CD8-positive, alpha-beta memory T cell (primary cell): Measurements from ENCODE around the gene IRF9. TPM values are rescaled to one million over a fixed set of nuclear protein-coding genes. Genes with fewer than 3 reads are reported as not detected.

Experiments used
- CTCF ChIA-PET: fragments of 350-600 bp; sonication (Branson Sonifier 250); formaldehyde crosslinking; loops from one replicate; lab custom pipeline; 2021; ENCODE audit warnings: antibody characterized with exemption; lab: Charles Lee
- POLR2A ChIA-PET: fragments of 350-600 bp; sonication (Branson Sonifier 250); formaldehyde crosslinking; loops from one replicate; lab custom pipeline; 2021; ENCODE audit warnings: antibody characterized with exemption; lab: Charles Lee
- DNase-seq, 5 donors: peaks; one replicate each; pipeline versions ENCODE4 v3.0.0 to v3.0.0-alpha.2; 2020 to 2022; ENCODE audit warnings: mixed read lengths in 1 of 5
- H3K27ac ChIP-seq: one replicate; pipeline ENCODE4 v1.7.0; 2013; ENCODE audit warnings: low read depth, mild to moderate bottlenecking, low read length, moderate library complexity
- H3K27me3 ChIP-seq: 2 replicates; pipeline ENCODE4 v1.7.0; 2013; ENCODE audit warnings: low read length, mild to moderate bottlenecking; ENCODE audit not compliant: insufficient read depth, poor library complexity, severe bottlenecking
- H3K36me3 ChIP-seq: 2 replicates; pipeline ENCODE4 v1.7.0; 2013; ENCODE audit warnings: mild to moderate bottlenecking, low read length, moderate library complexity; ENCODE audit not compliant: insufficient read depth
- H3K4me1 ChIP-seq: 2 replicates; pipeline ENCODE4 v1.7.0; 2013; ENCODE audit warnings: mild to moderate bottlenecking, low read length, moderate library complexity; ENCODE audit not compliant: insufficient read depth
- H3K4me3 ChIP-seq: 2 replicates; pipeline ENCODE4 v1.7.0; 2013; ENCODE audit warnings: mild to moderate bottlenecking, low read length
- H3K9me3 ChIP-seq: 2 replicates; pipeline ENCODE4 v1.7.0; 2013; ENCODE audit warnings: mild to moderate bottlenecking, low read length
- H3K27ac Mint-ChIP-seq, 8 donors: one replicate each; pipeline ENCODE4 v1.8.0; 2020 to 2021; ENCODE audit warnings: mixed read lengths in 8 of 8, mild to moderate bottlenecking in 6 of 8, inconsistent platforms in 3 of 8, moderate library complexity in 3 of 8
- H3K27me3 Mint-ChIP-seq, 2 donors: one replicate each; pipeline ENCODE4 v1.8.0; 2020 to 2021; ENCODE audit warnings: mixed read lengths in 2 of 2, mild to moderate bottlenecking in 1 of 2, moderate library complexity in 1 of 2
- H3K36me3 Mint-ChIP-seq, 3 donors: one replicate each; pipeline ENCODE4 v1.8.0; 2020 to 2021; ENCODE audit warnings: mixed read lengths in 3 of 3, inconsistent platforms in 1 of 3, mild to moderate bottlenecking in 1 of 3
- H3K4me1 Mint-ChIP-seq, 3 donors: one replicate each; pipeline ENCODE4 v1.8.0; 2020 to 2021; ENCODE audit warnings: mixed read lengths in 3 of 3, inconsistent platforms in 1 of 3, mild to moderate bottlenecking in 1 of 3
- H3K4me3 Mint-ChIP-seq, 7 donors: one replicate each; pipeline ENCODE4 v1.8.0; 2020 to 2021; ENCODE audit warnings: mixed read lengths in 7 of 7, mild to moderate bottlenecking in 6 of 7, moderate library complexity in 4 of 7, inconsistent platforms in 2 of 7
- H3K9me3 Mint-ChIP-seq, 5 donors: one replicate each; pipeline ENCODE4 v1.8.0; 2020 to 2022; ENCODE audit warnings: mixed read lengths in 5 of 5, mild to moderate bottlenecking in 3 of 5, moderate library complexity in 2 of 5, inconsistent platforms in 1 of 5
- polyA plus RNA-seq: library from polyadenylated mRNA; unstranded; fragments of 300-500 nt; fragmentation: Illumina TruSeq; gene quantifications from one replicate; pipeline ENCODE4 v1.2.3, GENCODE V29; 2021
- total RNA-seq, 2 experiments: library from RNA; stranded (reverse); gene quantifications; one replicate each; pipeline ENCODE4 v1.2.3, GENCODE V29; 2021

Gene IRF9
- total and polyA plus RNA-seq, 3 experiments from 2014 or later: 62.0 to 91.7 (median 68.6) TPM

- Mint-ChIP-seq H3K4me1 (peaks cover 2 to 7% (median 6%) of the 10 kb centered on the region in 3 donors), H3K27me3 (no peaks in the 10 kb centered on the region), H3K27ac (peak overlapping the region in 5 of 8 donors; percentile 23 to 86 (median 38)), H3K9me3 (no peaks in the 10 kb centered on the region), H3K4me3 (no peak overlapping the region), H3K36me3 (peaks cover 0 to 90% (median 4%) of the 10 kb centered on the region in 3 donors)
- ChIA-PET POLR2A (no interaction called here), CTCF (interaction anchor here (0.9 to 2.7 kb wide), 5 partner anchors 10 to 251 kb away, joined by 3 to 16 read pairs (median 4); partner anchors contain the start of gene IRF9)
- no peaks in the 10 kb centered on the region for H3K4me1 ChIP-seq
- H3K9me3 ChIP-seq: no peaks in the 10 kb centered on the region
- H3K27ac ChIP-seq: no peak overlapping the region
- DNase-seq: no peak
- H3K36me3 ChIP-seq: peaks cover 32% of the 10 kb centered on the region
- H3K27me3 ChIP-seq: no peaks in the 10 kb centered on the region
- H3K4me3 ChIP-seq: no peak overlapping the region
Measured at GRCh38 chr14:24179961-24180796, 19.1 kb downstream of the IRF9 start.

DNA sequence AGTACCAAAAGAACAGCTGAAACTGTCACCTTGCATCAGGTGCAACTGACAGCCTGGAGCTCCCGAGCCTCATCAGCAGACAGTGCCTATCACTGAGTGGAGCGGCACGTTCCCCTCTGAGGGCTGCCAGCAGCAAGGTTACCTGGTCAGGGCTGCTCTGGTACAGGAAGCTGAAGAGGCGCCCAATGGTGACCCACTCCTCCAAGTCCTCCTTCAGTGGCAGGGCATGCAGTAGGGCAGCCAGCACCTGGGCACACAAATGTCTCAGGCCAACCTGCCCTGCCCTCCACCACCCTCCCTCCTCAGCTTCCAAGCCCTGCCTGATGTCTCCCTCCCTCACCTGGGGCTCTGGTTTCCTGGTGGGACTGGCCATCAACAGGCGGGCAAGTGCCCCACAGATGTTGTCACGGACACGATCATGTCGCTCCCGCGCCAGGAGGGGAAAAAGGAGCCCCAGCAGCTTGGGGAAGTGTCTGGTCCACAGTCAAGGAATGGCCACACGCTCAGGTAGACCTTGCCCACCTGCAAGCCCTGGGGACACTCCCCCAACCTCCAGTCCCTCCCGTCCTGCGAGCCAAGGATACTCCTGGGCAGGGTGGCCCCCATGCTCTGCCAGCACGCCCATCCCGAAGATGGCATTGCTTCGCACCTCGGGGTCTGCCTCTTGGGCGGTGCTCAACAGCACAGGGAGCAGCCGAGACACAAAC, 20.5 kb downstream of the IRF9 start:
- Mint-ChIP-seq H3K27ac (peak overlapping the region in 3 of 8 donors; percentile 17 to 86 (median 19)), H3K9me3 (no peaks in the 10 kb centered on the region), H3K4me1 (peaks cover 3 to 4% (median 3%) of the 10 kb centered on the region in 3 donors)

GRCh38 chr14:24182110-24182882, 21.2 kb downstream of the IRF9 start:
- no peak for DNase-seq
- ChIA-PET CTCF (interaction anchor here (1.0 to 2.7 kb wide), 2 partner anchors 21 to 36 kb away, joined by 3 to 16 read pairs; partner anchors contain the start of genes IRF9 and PSME2), POLR2A (no interaction called here)
- Mint-ChIP-seq H3K4me3 (no peak overlapping the region), H3K27me3 (no peaks in the 10 kb centered on the region), H3K36me3 (peaks cover 0 to 89% (median 4%) of the 10 kb centered on the region in 3 donors), H3K4me1 (peaks cover 8 to 9% (median 9%) of the 10 kb centered on the region in 3 donors), H3K9me3 (no peaks in the 10 kb centered on the region), H3K27ac (peak overlapping the region in 4 of 8 donors; percentile 9 to 48 (median 31))
- peaks cover 47% of the 10 kb centered on the region for H3K36me3 ChIP-seq
- H3K9me3 ChIP-seq: no peaks in the 10 kb centered on the region
- H3K4me1 ChIP-seq: peaks cover 5% of the 10 kb centered on the region
- H3K27me3 ChIP-seq: no peaks in the 10 kb centered on the region
- no peak overlapping the region for H3K27ac ChIP-seq
- H3K4me3 ChIP-seq: no peak overlapping the region

More for the DNA sequence above, 20.5 kb downstream of the IRF9 start:
- Histone ChIP-seq H3K27me3 (no peaks in the 10 kb centered on the region), H3K36me3 (peaks cover 44% of the 10 kb centered on the region), H3K4me1 (no peaks in the 10 kb centered on the region), H3K4me3 (no peak overlapping the region), H3K9me3 (no peaks in the 10 kb centered on the region), H3K27ac (no peak overlapping the region)
- Mint-ChIP-seq H3K36me3 (peaks cover 0 to 96% (median 4%) of the 10 kb centered on the region in 3 donors), H3K4me3 (peak overlapping the region in 1 of 7 donors; percentile 84), H3K27me3 (no peaks in the 10 kb centered on the region)
- ChIA-PET POLR2A (no interaction called here), CTCF (interaction anchor here (1.0 to 2.7 kb wide), 4 partner anchors 18 to 250 kb away, joined by 3 to 16 read pairs (median 4); partner anchors contain the start of genes IRF9 and PSME2)
- DNase-seq: no peak

- no peak overlapping the region for H3K27ac ChIP-seq
- ChIA-PET CTCF (interaction anchor here (1.6 kb wide), 1 partner anchor 22 kb away, joined by 6 read pairs; the partner anchor contains the start of gene IRF9), POLR2A (no interaction called here)
- peaks cover 47% of the 10 kb centered on the region for H3K36me3 ChIP-seq
- Mint-ChIP-seq H3K9me3 (no peaks in the 10 kb centered on the region), H3K36me3 (peaks cover 0 to 87% (median 4%) of the 10 kb centered on the region in 3 donors), H3K4me3 (no peak overlapping the region), H3K4me1 (peaks cover 14 to 16% (median 16%) of the 10 kb centered on the region in 3 donors), H3K27me3 (no peaks in the 10 kb centered on the region), H3K27ac (peak overlapping the region in 1 of 8 donors; percentile 48)
- H3K9me3 ChIP-seq: no peaks in the 10 kb centered on the region
- DNase-seq: no peak
- H3K27me3 ChIP-seq: no peaks in the 10 kb centered on the region
- H3K4me3 ChIP-seq: no peak overlapping the region
- H3K4me1 ChIP-seq: peaks cover 13% of the 10 kb centered on the region
Measured at GRCh38 chr14:24183014-24183481, 22.0 kb downstream of the IRF9 start.

DNA sequence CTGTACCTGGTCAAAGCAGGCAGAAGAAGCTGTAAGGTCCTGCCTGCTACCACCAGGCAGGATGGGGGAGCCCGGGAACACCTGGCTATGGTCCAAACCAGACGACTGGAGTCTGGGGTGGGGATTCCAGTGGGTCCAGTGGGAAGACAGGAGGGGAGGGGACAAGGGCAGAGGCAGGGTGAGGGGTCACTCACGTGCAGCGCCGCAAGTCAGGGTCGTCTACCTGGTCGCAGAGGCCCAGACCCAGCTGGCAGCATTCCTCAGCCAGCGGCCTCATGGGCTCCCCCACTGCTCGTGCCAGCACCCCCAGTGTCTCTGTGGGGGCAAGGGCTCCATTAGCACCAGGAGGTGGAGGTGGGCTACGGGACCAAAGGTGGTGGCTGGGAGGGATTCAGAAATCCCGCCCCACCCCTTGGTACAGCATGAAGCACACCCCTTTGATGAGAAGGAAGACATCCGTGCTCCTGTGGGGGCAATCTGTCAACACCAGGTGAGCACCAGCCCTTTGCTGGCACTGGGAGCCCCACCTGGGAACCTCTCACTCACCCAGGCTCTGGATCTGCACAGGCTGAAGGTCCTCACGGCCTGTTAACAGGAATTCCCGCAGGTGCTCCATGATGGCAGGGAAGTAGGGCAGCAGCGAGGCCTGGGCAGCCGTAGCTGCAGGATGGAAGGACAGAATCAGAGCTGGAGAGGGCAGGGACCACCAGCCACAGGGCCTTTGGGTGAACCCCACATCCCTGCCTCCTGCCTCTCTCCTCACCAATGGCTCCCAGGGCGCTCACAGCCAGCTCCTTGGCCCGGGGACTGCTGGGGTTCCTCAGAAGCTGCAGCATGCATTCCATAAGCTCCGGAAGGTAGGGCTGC, 23.3 kb downstream of the IRF9 start:
- Histone ChIP-seq H3K27me3 (no peaks in the 10 kb centered on the region), H3K4me1 (peaks cover 22% of the 10 kb centered on the region), H3K4me3 (no peak overlapping the region), H3K36me3 (peaks cover 42% of the 10 kb centered on the region), H3K27ac (no peak overlapping the region), H3K9me3 (no peaks in the 10 kb centered on the region)
- no peak for DNase-seq
- no peaks in the 10 kb centered on the region for H3K27me3 Mint-ChIP-seq
- H3K36me3 Mint-ChIP-seq: peaks cover 0 to 78% (median 4%) of the 10 kb centered on the region in 3 donors
- no peak overlapping the region for H3K4me3 Mint-ChIP-seq
- POLR2A ChIA-PET: no interaction called here
- no peaks in the 10 kb centered on the region for H3K9me3 Mint-ChIP-seq
- peak overlapping the region in 2 of 8 donors; percentile 17 to 27 for H3K27ac Mint-ChIP-seq
- CTCF ChIA-PET: interaction anchor here (0.6 to 2.4 kb wide), 4 partner anchors 11 to 74 kb away, joined by 3 to 6 read pairs (median 4); partner anchors contain the start of genes IRF9 and TM9SF1
- peaks cover 23 to 28% (median 27%) of the 10 kb centered on the region in 3 donors for H3K4me1 Mint-ChIP-seq

DNA sequence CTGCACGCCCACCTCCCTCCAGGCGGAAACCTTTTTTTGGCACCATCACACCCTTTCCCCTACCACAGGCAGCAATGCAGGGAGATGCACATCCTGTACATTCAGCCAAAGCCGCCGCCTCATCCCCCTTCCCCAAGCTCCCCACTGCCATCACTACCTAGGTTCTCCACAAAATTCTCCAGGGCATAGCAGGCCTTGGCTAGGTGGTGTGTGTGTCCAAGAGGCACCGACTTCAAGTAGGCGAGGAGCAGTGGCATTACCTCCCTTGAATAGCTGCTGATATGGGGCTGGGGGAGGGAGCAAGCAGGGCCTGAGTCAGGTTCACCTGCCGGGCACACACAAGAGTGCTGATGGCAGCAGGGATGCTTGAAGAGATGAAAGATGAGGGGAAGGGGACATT, 24.0 kb downstream of the IRF9 start:
- H3K27me3 ChIP-seq: no peaks in the 10 kb centered on the region
- Mint-ChIP-seq H3K36me3 (peaks cover 0 to 73% (median 4%) of the 10 kb centered on the region in 3 donors), H3K27me3 (no peaks in the 10 kb centered on the region), H3K27ac (peak overlapping the region in 3 of 8 donors; percentile 18 to 99 (median 35)), H3K4me3 (peak overlapping the region in 1 of 7 donors; percentile 65), H3K4me1 (peaks cover 24 to 33% (median 29%) of the 10 kb centered on the region in 3 donors), H3K9me3 (no peaks in the 10 kb centered on the region)
- H3K27ac ChIP-seq: no peak overlapping the region
- POLR2A ChIA-PET: interaction anchor here (1.2 kb wide), 1 partner anchor 11 kb away, joined by 3 read pairs; no protein-coding TSS in a partner anchor
- H3K4me3 ChIP-seq: no peak overlapping the region
- H3K4me1 ChIP-seq: peaks cover 25% of the 10 kb centered on the region
- no peak for DNase-seq
- H3K36me3 ChIP-seq: peaks cover 37% of the 10 kb centered on the region
- H3K9me3 ChIP-seq: no peaks in the 10 kb centered on the region
- CTCF ChIA-PET: interaction anchor here (1.3 to 5.2 kb wide), 3 partner anchors 10 to 247 kb away, joined by 4 to 36 read pairs (median 6); partner anchors contain the start of genes IRF9 and TM9SF1
